BJ (cell line): ENCODE results near the gene TRIP12. TPM values are rescaled to one million over a fixed set of nuclear protein-coding genes. Genes with fewer than 3 reads are reported as not detected.

Experiments used
- CTCF ChIA-PET: fragments of 350-600 bp; formaldehyde crosslinking; extraction: SDS; loops from one replicate; lab custom pipeline; 2021; ENCODE audit warnings: antibody characterized with exemption, inconsistent platforms; lab: Yijun Ruan, JAX
- POLR2A ChIA-PET: fragments of 300-600 bp; sonication (Branson Sonifier 250); formaldehyde crosslinking; extraction: SDS; loops from one replicate; lab custom pipeline; 2021; ENCODE audit warnings: antibody characterized with exemption; lab: Charles Lee
- DNase-seq: peaks from one replicate; pipeline ENCODE4 v3.0.0-alpha.2; 2011; ENCODE audit warnings: low read depth
- H3K27me3 ChIP-seq: 2 replicates; pipeline ENCODE4 v1.6.0; 2011; ENCODE audit warnings: low read length; ENCODE audit not compliant: control insufficient read depth, insufficient read depth
- H3K36me3 ChIP-seq: 2 replicates; pipeline ENCODE4 v1.5.1; 2011; ENCODE audit warnings: low read length; ENCODE audit not compliant: control insufficient read depth, insufficient read depth
- H3K4me3 ChIP-seq: 2 replicates; pipeline ENCODE4 v1.5.1; 2011; ENCODE audit warnings: low read depth, mild to moderate bottlenecking, control low read depth, low read length
- CTCF ChIP-seq: IDR thresholded peaks from 2 replicates; pipeline ENCODE4 v1.5.1; 2011; ENCODE audit warnings: low read depth, mild to moderate bottlenecking, control low read depth, inconsistent platforms, low read length, moderate library complexity; ENCODE audit not compliant: insufficient read depth
- polyA plus RNA-seq: library from polyadenylated mRNA; depleted of rRNA; stranded (reverse); fragments of >200 nt; gene quantifications from 2 replicates; pipeline ENCODE4 v1.2.3, GENCODE V29; 2011

TRIP12 gene
- polyA plus RNA-seq, 1 experiment, result 92.6 TPM

GRCh38 chr2:229956491-229956890 is 34.7 kb upstream of the TRIP12 start:
- ChIA-PET POLR2A (no interaction called here), CTCF (no interaction called here)
- H3K4me3 ChIP-seq, result no peak overlapping the region
- no peak for TF ChIP-seq CTCF
- DNase-seq, result no peak
- no peaks in the 10 kb centered on the region for H3K27me3 ChIP-seq
- no peaks in the 10 kb centered on the region for H3K36me3 ChIP-seq

DNA sequence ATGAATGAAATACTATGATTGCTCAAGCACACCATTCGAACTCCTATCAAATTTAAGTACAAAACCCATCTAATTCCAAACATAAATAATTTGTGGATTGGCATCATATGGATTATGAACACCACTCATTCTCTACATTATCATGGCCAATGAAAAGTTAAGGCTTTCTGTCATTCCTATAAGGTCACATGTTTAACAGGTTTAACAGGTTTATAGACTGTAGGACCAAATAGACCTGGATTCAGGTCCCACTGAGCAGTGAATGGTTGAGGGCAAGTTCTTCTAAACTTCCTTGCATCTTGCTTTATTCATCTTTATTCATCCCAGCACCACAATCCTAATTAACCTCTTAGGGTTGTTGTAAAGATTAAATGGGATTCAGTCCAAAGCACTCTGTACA is 33.9 kb upstream of the TRIP12 start:
- H3K27me3 ChIP-seq, result no peaks in the 10 kb centered on the region
- H3K4me3 ChIP-seq, result no peak overlapping the region
- no peaks in the 10 kb centered on the region for H3K36me3 ChIP-seq
- no peak for TF ChIP-seq CTCF
- CTCF ChIA-PET, result no interaction called here
- POLR2A ChIA-PET, result no interaction called here
- no peak for DNase-seq

GRCh38 chr2:229952256-229952835 is 30.5 kb upstream of the TRIP12 start:
- TF ChIP-seq CTCF, result no peak
- no peak overlapping the region for H3K4me3 ChIP-seq
- DNase-seq, result no peak
- no peaks in the 10 kb centered on the region for H3K27me3 ChIP-seq
- ChIA-PET CTCF (no interaction called here), POLR2A (no interaction called here)
- no peaks in the 10 kb centered on the region for H3K36me3 ChIP-seq

- Histone ChIP-seq H3K4me3 (no peak overlapping the region), H3K36me3 (no peaks in the 10 kb centered on the region), H3K27me3 (no peaks in the 10 kb centered on the region)
- no peak for TF ChIP-seq CTCF
- ChIA-PET POLR2A (no interaction called here), CTCF (interaction anchor here (0.8 to 1.1 kb wide), 2 partner anchors 26 to 37 kb away, joined by 3 read pairs; no protein-coding TSS in a partner anchor)
- DNase-seq, result no peak
These were observed 25.7 kb upstream of the TRIP12 start for GRCh38 chr2:229947544-229947943.

DNA sequence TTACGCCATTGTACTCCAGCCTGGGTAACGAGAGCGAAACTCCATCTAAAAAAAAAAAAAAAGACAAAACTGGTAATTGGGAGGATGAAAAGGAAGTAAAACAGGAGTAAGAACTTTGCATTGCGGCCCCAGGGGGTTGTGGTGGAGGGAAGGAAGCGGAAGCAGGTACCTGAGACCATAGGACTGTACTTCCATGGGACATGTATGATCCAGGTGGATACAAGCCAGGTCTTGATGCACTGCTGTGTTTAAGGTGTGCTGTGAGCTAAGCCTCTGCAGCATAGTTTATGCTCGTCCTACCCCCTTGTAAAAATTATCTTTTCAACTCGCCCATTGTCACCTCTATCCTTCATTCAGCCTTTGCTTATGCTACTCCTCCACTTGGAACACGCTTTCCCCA is 24.2 kb upstream of the TRIP12 start:
- CTCF ChIA-PET, result no interaction called here
- POLR2A ChIA-PET, result no interaction called here
- Histone ChIP-seq H3K27me3 (no peaks in the 10 kb centered on the region), H3K4me3 (no peak overlapping the region), H3K36me3 (no peaks in the 10 kb centered on the region)
- no peak for DNase-seq
- TF ChIP-seq CTCF, result no peak
